HG02610 (cell line): ENCODE results near the gene ULBP3.
"Not testable (repeated sequence)": the region's sequence is repeated elsewhere in the genome, so short reads cannot be mapped to it uniquely, and the experiment has no call there.

Source experiments
- ATAC-seq: cut with Tn5 transposase; IDR thresholded peaks from one replicate; pipeline ENCODE4 v1.9.1; 2021; ENCODE audit warnings: mild to moderate bottlenecking, moderate library complexity; ENCODE audit not compliant: unreplicated experiment

ULBP3 gene

DNA sequence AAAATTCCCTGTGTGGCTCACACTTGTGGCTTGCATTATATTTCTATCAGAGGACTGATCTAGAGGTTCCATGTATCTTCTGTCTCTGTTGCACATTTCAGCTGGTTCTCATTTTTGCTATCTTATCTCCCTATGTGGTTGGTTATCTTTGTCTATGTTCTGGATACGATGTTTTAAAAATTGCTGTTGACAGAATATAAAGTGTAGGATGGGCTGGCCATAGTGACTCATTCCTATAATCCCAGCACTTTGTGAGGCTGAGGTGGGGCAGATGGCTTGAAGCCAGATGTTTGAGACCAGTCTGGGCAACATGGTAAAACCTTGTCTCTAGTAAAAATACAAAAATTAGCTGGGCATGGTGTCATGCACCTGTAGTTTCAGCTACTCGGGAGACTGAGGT lies 9.9 kb upstream of the ULBP3 start:
- no peak for ATAC-seq

GRCh38 chr6:150076196-150076893 lies 7.4 kb upstream of the ULBP3 start:
- no peak for ATAC-seq

GRCh38 chr6:150075034-150075421 lies 6.1 kb upstream of the ULBP3 start:
- ATAC-seq: no peak

- ATAC-seq: not testable (repeated sequence)
These were observed 5.6 kb upstream of the ULBP3 start for GRCh38 chr6:150074396-150075033.

- ATAC-seq: no peak
These were observed 3.3 kb upstream of the ULBP3 start for GRCh38 chr6:150072201-150072600.

DNA sequence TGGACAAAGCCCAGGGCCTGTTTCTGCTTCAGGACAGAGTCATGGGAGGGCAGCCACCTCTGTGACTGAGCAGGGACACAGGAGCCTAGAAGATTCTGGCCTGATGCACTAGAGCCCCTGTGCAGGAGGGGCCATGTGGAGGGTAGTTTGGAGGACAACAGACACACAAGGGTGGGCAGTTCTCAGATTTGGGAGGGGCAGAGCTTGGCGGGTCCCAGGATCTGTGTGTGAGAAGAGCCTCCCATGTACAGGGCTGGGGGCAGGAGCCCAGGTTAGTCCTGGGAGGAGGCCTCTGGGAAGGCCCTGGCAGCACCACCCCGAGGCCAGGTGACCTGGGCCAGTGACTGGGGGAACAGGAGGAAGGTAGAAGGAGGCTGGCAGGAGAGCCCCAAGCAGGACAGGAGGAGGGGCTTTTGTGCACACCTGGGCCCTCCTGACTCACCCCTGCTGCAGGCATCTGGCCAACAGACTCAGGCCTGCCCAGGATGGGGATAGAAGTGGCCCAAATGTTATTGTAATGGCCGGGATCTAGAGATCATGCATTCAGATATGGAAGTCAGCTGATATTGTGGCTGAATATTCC lies 1.4 kb upstream of the ULBP3 start:
- ATAC-seq: no peak

- no peak for ATAC-seq
These were observed 785 bp upstream of the ULBP3 start for GRCh38 chr6:150069706-150070105.

- ATAC-seq: no peak
These were observed 770 bp downstream of the ULBP3 start for GRCh38 chr6:150068151-150068550.

DNA sequence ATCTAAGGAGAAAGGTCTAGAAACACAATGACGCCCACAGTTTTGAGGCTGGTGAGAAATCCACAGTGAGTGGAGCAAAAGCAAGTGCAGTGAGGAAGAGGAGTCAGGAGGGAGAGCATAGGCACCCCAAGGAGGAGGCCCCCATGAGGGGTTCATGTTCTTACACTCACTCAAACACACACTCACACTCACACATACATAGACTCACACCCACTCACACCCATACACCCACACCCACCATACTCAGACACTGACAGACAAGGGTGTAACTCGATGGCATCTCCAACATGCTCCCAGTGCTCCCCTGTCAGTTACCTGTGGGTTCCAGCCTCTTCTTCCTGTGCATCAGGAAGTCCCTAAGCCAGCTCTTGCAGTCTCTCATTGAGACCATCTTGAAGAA lies 3.8 kb downstream of the ULBP3 start:
- no peak for ATAC-seq

DNA sequence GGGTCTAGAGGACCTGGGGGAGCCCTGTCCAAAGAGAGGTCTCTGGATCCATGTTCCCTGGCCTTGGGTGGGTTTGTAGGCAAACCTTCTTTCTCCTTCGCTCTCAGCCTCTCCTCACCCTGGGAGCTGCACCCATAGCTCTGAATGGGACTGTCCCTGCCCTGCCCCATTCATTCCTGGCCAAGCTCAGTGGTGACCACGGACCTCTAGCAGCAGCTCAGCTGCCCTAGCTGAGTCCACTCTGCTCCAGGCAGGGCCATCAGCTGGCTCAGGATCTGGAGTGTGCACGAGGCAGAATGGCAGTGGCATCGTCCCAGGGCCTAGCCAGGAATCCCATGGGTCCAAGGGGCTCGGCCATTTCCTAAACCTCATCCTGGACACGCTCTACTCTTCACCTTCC lies 5.3 kb downstream of the ULBP3 start:
- no peak for ATAC-seq

DNA sequence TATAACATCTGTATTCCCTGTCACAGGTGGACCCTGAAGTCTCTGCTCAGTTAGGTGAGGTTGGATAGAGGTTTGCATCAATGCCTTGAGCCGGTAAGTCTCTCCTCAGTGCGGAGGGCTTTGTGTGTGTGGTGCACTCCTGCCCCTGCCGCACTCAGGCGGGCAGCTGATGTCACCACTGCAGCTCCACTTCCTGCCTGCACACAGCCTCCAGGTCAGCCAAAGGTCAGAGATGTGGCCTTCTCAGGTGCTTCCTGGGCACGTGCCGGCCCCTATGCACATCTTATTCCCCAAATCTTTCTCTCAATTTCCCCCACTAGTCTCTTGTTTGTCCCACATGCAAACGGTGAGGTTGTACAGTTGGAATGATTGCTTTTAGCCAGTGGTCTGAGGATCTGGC lies 8.9 kb downstream of the ULBP3 start:
- ATAC-seq: peak; percentile 62

DNA sequence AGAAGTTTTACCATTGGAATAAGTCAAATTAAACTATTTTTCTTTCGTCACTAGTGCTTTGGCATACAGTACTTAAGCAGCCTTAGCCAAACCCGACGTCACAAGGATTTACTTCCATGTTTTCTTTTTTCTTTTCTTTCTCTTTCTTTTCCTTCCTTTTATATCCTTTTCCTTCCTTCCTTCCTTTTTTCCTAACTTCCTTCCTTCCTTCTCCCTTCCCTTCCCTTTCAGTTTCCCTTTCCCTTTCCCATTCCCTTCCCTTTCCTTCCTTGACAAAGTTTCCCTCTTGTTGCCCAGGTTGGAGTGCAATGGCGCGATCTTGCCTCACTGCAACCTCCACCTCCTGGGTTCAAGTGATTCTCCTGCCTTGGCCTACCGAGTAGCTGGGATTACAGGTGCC lies 9.9 kb downstream of the ULBP3 start:
- no peak for ATAC-seq

- no peak for ATAC-seq
These were observed 10.6 kb downstream of the ULBP3 start for GRCh38 chr6:150058231-150058792.

DNA sequence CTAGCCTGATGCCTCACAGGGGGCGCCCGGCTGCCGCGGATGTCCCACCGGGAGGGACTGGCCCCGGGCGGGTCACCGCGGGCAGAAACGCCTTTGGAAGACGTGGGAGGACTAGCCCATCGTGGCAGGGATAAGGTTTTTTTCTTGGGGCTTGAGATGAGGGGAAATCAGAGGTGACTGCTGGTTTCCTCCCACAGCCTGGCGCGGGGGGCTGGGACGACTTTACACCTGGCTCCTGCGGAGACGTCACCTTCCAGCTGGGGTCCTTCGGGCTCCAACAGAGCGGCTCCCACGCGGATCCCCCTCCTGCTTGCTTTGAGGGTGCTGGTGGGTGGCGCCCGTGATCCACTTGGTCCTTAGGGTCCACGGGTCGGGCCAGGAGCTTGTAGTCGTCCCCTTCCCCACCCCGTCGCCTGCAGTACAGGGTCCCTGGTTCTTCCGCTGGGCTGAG lies 11.4 kb downstream of the ULBP3 start:
- no peak for ATAC-seq

- no peak for ATAC-seq
These were observed 12.0 kb downstream of the ULBP3 start for GRCh38 chr6:150056916-150057315.

DNA sequence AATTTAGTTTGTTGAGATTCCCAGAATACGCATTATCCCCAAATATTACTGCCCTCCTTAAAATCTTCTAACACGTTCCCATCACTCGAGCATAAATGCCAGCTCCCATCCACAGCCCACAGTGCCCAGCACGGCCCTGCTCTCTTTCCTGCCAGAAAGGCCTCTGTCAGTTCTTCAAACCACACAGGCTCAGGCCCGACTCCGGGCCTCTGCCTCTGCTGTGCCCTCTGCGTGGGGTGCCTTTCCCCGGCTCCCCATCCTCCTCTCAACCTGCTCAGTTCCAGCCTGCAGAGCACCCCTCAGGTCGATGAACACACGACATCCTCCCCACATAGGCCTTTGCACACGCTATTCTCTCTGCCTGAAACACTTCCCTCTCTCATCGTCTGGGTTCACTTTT lies 12.8 kb downstream of the ULBP3 start:
- no peak for ATAC-seq

DNA sequence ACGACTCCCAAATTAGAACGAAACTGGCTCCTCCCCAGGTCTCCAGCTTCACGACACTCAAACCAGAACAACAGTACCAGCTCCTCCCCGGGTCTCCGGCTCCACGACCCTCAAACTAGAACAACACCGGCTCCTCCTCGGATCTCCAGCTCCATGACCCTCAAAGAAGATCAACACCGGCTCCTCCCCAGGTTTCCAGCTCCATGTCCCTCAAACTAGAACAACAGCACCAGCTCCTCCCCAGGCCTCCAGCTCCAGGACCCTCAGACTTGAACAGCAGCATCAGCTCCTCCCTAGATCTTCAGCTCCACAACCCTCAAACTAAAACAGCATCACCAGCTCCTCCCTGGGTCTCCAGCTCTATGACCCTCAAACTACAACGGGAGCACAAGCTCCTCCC lies 13.8 kb downstream of the ULBP3 start:
- ATAC-seq: no peak

DNA sequence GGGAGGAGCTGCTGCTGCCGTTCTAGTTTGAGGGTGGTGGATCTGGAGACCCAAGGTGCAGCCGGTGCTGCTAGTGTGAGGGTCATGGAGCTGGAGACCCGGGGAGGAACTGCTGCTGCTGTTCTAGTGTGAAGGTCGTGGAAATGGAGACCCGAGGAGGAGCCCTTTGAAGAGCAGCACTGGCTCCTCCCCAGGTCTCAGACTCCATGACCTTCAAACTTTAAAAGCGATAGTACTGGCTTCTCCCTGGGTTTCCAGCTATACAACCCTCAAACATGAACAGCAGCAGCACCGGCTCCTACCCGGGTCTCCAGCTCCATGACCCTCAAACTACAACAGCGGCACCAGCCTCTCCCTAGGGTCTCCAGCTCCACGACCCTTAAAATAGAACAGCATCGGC lies 15.5 kb downstream of the ULBP3 start:
- ATAC-seq: no peak

DNA sequence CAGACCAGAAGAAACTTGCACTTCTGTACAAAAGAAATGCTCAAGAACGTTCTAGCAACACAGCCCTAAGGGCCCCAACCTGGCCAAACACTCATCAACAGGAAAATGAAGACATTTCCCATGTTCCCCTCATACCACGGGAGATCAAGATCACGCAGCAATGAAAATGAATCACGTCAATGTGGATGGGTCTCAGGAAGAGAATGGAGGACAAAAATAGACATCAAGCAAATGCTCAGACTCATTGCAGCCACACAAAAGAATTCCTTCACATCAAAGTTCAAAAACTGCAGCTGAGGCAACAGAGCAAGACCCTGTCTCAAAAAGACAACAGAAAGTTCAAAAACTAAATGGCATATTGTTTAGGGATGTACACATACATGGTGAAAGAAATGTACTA lies 18.1 kb downstream of the ULBP3 start:
- ATAC-seq: no peak

- no peak for ATAC-seq
These were observed 20.8 kb downstream of the ULBP3 start for GRCh38 chr6:150048099-150048498.

DNA sequence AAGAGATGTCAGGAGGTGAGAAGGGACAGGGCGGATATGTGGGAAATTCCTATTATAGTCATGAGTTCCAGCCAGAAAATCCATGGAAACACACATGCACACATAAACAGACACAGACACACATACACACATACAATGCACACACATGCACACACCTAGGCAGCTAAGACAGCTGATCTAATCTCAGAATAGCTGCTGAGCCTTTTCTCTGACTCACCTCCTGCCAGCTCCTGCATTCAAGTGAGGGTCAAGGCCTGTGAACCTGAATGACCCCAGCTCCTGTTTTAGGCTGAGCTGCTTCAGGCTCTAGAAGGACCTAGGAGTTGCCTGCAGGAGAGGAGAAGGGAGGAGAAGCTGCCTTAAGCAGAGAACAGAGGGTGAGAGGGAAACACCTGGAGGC lies 22.0 kb downstream of the ULBP3 start:
- no peak for ATAC-seq

DNA sequence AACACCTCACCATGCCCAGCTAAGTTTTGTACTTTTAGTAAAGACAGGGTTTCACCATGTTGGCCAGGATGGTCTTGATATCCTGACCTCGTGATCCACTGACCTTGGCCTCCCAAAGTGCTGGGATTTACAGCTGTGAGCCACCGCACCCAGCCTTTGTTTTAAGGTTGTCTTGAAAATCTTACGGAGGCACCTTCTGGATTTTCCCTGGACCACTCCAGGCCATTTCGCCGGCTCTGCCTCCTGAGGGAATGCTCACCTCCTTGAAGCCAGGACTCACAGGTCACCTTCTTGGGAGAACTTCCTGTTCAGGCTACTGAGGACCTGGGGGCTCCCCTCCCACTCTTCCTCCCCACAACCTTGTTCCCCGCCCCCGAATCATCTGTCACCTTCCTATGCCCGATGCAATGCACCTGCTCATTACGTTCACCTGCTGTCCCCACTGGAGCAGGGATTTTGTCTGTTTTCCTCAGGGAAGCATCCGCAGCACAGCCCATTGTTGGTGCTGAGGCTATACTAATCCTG lies 24.2 kb downstream of the ULBP3 start:
- no peak for ATAC-seq
